Measurements from ENCODE around the gene NCKAP5. TPM values are rescaled to one million over a fixed set of nuclear protein-coding genes. Genes with fewer than 3 reads are reported as not detected.

The NCKAP5 gene
- total and polyA plus RNA-seq, 10 donors = 0.39 to 6.0 (median 3.3) TPM

DNA sequence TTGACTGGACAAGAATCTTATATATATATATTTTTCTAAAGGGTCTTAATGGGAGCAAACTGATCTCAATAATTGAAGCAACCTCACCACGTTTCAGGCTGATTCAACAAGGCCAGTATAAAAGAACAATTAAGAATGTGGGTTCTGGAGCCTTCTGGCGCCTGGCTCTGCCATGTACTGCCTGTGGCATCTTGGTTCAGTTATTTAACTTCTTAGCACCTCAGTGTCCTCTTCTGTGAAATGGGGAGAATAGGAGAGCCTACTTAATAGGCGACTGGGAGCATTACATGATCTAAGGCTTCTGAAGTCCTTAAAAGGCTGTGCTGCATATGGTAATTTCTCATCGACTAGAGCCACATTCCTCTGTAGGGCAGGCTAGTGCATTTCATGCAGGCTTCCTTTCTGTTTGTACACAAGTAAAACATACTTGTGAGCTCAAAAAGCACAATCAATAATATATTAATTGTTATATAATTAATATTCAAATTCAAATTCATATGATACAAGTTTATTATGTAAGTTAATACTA, 779.9 kb downstream of the NCKAP5 start:
- no peaks in the 10 kb centered on the region for H3K36me3 ChIP-seq
- no peak for DNase-seq
- no peak overlapping the region for H3K4me3 ChIP-seq
- H3K27me3 ChIP-seq (replicated peaks in 1 of 7) = no peaks in the 10 kb centered on the region
- no peaks in the 10 kb centered on the region for H3K9me3 ChIP-seq
- H3K27ac ChIP-seq = no peak overlapping the region
- intact Hi-C loops (cut with DNase I; ENCODE audit: low total_unique reads) = no loop called here
- no peaks in the 10 kb centered on the region for H3K4me1 ChIP-seq
- 49 to 58% (median 57%) methylated on average over 4 of the region's 4 CpGs for WGBS, 5 donors
- TF ChIP-seq POLR2A (IDR thresholded peaks at IDR 0.05) (no peak), POLR2AphosphoS5 (IDR thresholded peaks at IDR 0.05) (no peak)
- TF ChIP-seq, protein P1, sequence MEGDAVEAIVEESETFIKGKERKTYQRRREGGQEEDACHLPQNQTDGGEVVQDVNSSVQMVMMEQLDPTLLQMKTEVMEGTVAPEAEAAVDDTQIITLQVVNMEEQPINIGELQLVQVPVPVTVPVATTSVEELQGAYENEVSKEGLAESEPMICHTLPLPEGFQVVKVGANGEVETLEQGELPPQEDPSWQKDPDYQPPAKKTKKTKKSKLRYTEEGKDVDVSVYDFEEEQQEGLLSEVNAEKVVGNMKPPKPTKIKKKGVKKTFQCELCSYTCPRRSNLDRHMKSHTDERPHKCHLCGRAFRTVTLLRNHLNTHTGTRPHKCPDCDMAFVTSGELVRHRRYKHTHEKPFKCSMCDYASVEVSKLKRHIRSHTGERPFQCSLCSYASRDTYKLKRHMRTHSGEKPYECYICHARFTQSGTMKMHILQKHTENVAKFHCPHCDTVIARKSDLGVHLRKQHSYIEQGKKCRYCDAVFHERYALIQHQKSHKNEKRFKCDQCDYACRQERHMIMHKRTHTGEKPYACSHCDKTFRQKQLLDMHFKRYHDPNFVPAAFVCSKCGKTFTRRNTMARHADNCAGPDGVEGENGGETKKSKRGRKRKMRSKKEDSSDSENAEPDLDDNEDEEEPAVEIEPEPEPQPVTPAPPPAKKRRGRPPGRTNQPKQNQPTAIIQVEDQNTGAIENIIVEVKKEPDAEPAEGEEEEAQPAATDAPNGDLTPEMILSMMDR (IDR thresholded peaks at IDR 0.05 in 8 of 11, conservative IDR thresholded peaks at IDR 0.05 in 3 of 11) = no peak

DNA sequence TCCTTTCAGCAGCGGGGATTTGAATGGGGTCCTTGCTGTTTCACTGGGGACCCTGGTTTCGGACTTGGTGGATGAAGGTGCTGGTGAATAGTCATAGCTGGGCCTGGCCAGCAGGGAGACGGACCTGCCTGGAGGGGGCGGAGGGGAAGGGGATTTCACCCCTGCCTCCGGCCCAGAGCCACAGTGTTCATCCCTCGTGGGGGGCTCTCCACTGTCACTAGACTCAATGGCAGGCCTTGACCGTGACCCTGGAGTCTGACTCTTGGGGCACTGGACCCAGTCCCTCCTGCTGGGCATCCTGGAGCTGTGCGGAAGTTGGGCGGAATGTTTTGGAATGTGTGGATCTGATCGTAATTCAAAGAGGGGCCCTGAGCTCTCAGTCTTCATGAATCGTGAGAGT, 784.4 kb downstream of the NCKAP5 start:
- 76 to 91% (median 84%) methylated on average over 8 to 11 of the region's 11 CpGs for WGBS, 5 donors
- intact Hi-C loops (cut with DNase I; ENCODE audit: low total_unique reads) = no loop called here
- no peak for TF ChIP-seq POLR2AphosphoS5 (IDR thresholded peaks at IDR 0.05)
- TF ChIP-seq POLR2A (IDR thresholded peaks at IDR 0.05) = no peak
- TF ChIP-seq, protein P1 (IDR thresholded peaks at IDR 0.05 in 8 of 11, conservative IDR thresholded peaks at IDR 0.05 in 3 of 11) = no peak

DNA sequence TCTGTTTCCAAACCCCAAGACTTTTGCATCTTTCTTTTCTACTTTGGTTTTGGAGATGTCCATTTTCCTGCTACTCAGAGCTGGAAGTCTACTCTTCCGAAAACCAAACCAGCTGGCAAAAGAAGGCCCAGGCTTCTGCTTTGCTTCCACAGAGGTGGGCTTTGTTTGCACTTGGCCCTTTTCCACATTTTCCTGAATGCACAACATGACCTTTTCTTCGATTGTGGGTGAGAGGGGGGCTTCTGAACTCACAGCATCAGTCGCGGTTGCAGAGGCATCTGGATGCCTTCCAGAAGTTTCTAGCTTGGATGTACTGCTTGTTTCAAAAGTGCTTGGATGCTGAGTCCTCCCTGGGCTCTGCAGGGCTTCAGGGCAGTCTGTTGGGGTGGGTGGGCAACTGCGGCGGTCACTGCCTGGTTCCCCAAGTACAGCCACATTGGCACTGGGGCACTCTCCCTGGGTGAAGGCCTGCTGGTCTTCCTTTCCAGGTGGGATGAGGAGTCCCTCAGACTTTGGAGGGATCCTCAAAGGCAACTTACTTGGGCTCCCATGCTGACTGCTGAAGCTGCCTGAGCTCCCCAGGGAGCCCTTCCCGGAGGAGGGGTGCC, 786.0 kb downstream of the NCKAP5 start:
- Histone ChIP-seq H3K36me3 (no peaks in the 10 kb centered on the region), H3K4me3 (no peak overlapping the region), H3K27me3 (replicated peaks in 1 of 7) (no peaks in the 10 kb centered on the region), H3K9me3 (peaks cover 0 to 4% (median 0%) of the 10 kb centered on the region in 8 donors), H3K27ac (no peak overlapping the region), H3K4me1 (no peaks in the 10 kb centered on the region)
- DNase-seq = no peak
- intact Hi-C loops (cut with DNase I; ENCODE audit: low total_unique reads) = no loop called here
- WGBS, 5 donors = 82 to 92% (median 87%) methylated on average over 7 of the region's 7 CpGs
- no peak for TF ChIP-seq POLR2AphosphoS5 (IDR thresholded peaks at IDR 0.05)

More for the DNA sequence above, 784.4 kb downstream of the NCKAP5 start:
- H3K27me3 ChIP-seq (replicated peaks in 1 of 7) = no peaks in the 10 kb centered on the region
- no peaks in the 10 kb centered on the region for H3K4me1 ChIP-seq
- no peak overlapping the region for H3K4me3 ChIP-seq
- DNase-seq = no peak
- no peak overlapping the region for H3K27ac ChIP-seq
- peaks cover 0 to 4% (median 0%) of the 10 kb centered on the region in 8 donors for H3K9me3 ChIP-seq
- H3K36me3 ChIP-seq = no peaks in the 10 kb centered on the region

DNA sequence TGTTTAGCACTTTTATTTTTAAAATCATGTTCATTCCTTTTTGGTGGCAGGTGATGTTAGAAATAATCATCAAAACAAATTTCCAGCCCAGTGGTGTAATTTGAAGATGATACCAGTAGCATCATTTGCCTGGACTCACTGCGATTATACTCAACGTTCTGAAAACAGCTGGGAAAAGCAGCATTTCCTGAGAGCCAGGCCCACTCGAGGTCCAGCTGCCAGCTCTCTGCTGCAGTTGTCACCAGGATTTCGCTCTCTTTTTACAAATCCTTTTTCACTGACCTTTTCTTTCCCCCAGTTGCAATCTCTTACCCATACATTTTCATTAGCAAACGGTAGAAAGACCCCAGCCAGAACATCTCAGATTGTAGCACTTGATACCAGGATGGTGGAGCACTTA, 787.6 kb downstream of the NCKAP5 start:
- no peak for DNase-seq
- peaks cover 0 to 4% (median 0%) of the 10 kb centered on the region in 8 donors for H3K9me3 ChIP-seq
- 52 to 70% (median 64%) methylated on average over 5 of the region's 5 CpGs for WGBS, 5 donors
- TF ChIP-seq, protein P1 (IDR thresholded peaks at IDR 0.05 in 8 of 11, conservative IDR thresholded peaks at IDR 0.05 in 3 of 11) = no peak
- TF ChIP-seq POLR2AphosphoS5 (IDR thresholded peaks at IDR 0.05) (no peak), POLR2A (IDR thresholded peaks at IDR 0.05) (no peak)
- intact Hi-C loops (cut with DNase I; ENCODE audit: low total_unique reads) = no loop called here
- H3K27me3 ChIP-seq (replicated peaks in 1 of 7) = no peaks in the 10 kb centered on the region
- no peaks in the 10 kb centered on the region for H3K4me1 ChIP-seq
- H3K27ac ChIP-seq = no peak overlapping the region
- no peaks in the 10 kb centered on the region for H3K36me3 ChIP-seq
- no peak overlapping the region for H3K4me3 ChIP-seq

All from spleen (tissue), 11 donors.